ENCODE data around the gene MTARC2.

GRCh38 chr1:220769205-220769604 is 21.1 kb downstream of the MTARC2 start:
- TF ChIP-seq CTCF (IDR thresholded peaks at IDR 0.05) (no peak), ZFX (IDR thresholded peaks at IDR 0.05; ENCODE audit: borderline replicate concordance) (no peak)

Measured in 22Rv1 (cell line).